ENCODE results near the gene SEMA3F.

DNA sequence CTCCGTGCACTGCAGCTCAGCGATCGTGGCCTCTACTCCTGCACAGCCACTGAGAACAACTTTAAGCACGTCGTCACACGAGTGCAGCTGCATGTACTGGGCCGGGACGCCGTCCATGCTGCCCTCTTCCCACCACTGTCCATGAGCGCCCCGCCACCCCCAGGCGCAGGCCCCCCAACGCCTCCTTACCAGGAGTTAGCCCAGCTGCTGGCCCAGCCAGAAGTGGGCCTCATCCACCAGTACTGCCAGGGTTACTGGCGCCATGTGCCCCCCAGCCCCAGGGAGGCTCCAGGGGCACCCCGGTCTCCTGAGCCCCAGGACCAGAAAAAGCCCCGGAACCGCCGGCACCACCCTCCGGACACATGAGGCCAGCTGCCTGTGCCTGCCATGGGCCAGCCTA lies 32.6 kb downstream of the SEMA3F start:
- TF ChIP-seq, protein P1, sequence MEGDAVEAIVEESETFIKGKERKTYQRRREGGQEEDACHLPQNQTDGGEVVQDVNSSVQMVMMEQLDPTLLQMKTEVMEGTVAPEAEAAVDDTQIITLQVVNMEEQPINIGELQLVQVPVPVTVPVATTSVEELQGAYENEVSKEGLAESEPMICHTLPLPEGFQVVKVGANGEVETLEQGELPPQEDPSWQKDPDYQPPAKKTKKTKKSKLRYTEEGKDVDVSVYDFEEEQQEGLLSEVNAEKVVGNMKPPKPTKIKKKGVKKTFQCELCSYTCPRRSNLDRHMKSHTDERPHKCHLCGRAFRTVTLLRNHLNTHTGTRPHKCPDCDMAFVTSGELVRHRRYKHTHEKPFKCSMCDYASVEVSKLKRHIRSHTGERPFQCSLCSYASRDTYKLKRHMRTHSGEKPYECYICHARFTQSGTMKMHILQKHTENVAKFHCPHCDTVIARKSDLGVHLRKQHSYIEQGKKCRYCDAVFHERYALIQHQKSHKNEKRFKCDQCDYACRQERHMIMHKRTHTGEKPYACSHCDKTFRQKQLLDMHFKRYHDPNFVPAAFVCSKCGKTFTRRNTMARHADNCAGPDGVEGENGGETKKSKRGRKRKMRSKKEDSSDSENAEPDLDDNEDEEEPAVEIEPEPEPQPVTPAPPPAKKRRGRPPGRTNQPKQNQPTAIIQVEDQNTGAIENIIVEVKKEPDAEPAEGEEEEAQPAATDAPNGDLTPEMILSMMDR (conservative IDR thresholded peaks at IDR 0.05), result no peak
- no peak for TF ChIP-seq EZH2 (IDR thresholded peaks at IDR 0.05; ENCODE audit: low read depth)

Measured in PC-9 (cell line).